Panc1 (cell line): Measurements from ENCODE around the gene BLOC1S2.

Source experiments
- POLR2AphosphoS5 ChIP-seq: IDR thresholded peaks from 2 replicates; pipeline ENCODE4 v1.6.1; 2012; ENCODE audit warnings: mild to moderate bottlenecking, low read depth, low read length, moderate library complexity
- TF ChIP-seq, protein P1 (sequence below): fragments of 450-650 bp; IDR thresholded peaks from 2 replicates; pipeline ENCODE4 v1.5.1; 2017; ENCODE audit warnings: mild to moderate bottlenecking

GRCh38 chr10:100333106-100333505 is 46.6 kb upstream of the BLOC1S2 start:
- TF ChIP-seq, protein P1, sequence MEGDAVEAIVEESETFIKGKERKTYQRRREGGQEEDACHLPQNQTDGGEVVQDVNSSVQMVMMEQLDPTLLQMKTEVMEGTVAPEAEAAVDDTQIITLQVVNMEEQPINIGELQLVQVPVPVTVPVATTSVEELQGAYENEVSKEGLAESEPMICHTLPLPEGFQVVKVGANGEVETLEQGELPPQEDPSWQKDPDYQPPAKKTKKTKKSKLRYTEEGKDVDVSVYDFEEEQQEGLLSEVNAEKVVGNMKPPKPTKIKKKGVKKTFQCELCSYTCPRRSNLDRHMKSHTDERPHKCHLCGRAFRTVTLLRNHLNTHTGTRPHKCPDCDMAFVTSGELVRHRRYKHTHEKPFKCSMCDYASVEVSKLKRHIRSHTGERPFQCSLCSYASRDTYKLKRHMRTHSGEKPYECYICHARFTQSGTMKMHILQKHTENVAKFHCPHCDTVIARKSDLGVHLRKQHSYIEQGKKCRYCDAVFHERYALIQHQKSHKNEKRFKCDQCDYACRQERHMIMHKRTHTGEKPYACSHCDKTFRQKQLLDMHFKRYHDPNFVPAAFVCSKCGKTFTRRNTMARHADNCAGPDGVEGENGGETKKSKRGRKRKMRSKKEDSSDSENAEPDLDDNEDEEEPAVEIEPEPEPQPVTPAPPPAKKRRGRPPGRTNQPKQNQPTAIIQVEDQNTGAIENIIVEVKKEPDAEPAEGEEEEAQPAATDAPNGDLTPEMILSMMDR, result no peak
- TF ChIP-seq POLR2AphosphoS5, result no peak
